ENCODE results near the gene THAP8. TPM values are rescaled to one million over a fixed set of nuclear protein-coding genes. Genes with fewer than 3 reads are reported as not detected.

The THAP8 gene
- total and polyA plus RNA-seq, 2 donors (not counting 3 experiments of a cell fraction or from before 2014, with no cell fraction given) = 2.9 to 6.6 TPM

DNA sequence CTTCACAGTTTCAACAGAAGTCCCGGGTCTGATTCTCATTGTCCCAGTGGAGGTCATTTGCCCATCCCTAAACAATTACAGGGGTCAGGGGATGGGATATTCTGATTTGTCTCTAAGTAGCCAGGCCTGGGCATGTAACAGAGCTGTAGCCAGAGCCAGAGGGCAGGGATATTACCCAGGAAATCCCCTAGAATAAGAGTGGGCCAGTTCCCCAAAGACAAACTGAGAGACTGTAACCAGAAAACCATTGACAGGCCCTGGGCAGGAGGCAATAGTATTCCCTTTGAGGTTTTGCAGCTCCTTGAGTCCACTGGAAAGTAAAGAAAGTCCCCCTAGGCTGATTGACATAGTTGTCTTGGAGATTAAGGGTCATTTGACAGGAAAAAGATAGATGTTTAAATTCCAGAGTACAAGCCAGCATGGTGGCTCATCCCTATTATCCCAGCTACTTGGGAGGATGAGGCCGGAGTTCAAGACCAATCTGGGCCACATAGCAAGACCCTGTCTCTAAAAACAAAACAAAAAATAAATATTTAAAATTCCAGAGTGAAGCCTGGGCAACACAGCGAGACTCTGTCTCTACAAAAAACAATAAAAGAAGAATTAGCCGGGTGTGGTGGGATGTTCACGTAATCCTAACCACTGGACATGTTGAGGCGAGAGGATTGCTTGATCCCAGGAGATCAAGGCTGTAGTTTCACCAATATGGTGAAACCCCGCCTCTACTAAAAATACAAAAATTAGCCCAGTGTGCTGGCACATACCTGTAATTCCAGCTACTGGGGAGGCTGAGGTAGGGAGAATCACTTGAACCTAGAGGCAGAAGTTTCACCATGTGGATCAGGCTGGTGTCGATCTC lies 60.9 kb downstream of the THAP8 start:
- dilution Hi-C loops (cut with MboI; ENCODE audit: extremely low pct_ligation_motif_present, low sequenced_read_pairs) = no loop called here
- no TSS peak for BruUV-seq (replicated peaks)
- no peak for FAIRE-seq

More for the DNA sequence above, 60.9 kb downstream of the THAP8 start:
- CTCF ChIA-PET = interaction anchor here (1.3 to 1.9 kb wide), 4 partner anchors 17 to 61 kb away, joined by 3 to 6 read pairs (median 5); partner anchors contain the start of genes ALKBH6 and THAP8
- H3K27ac ChIP-seq (ENCODE audit: insufficient read depth, low read depth, low read length) = no peak overlapping the region
- intact Hi-C loops (cut with micrococcal nuclease) = no loop called here
- H3K27me3 ChIP-seq (ENCODE audit: control insufficient read depth in 2 of 2, insufficient read depth in 2 of 2, low read length in 2 of 2) = peaks cover 0 to 2% of the 10 kb centered on the region in 2 experiments
- H3K9ac ChIP-seq (replicated peaks; ENCODE audit: extremely low read depth, insufficient read depth, low read length) = no peak overlapping the region
- no peak for DNase-seq (ENCODE audit: low read depth, low spot score)
- TF ChIP-seq MAX (IDR thresholded peaks at IDR 0.05; ENCODE audit: insufficient read depth, insufficient read length) = no peak
- no peak for TF ChIP-seq JUN (IDR thresholded peaks at IDR 0.05; ENCODE audit: borderline replicate concordance, insufficient read depth, insufficient read length, low read depth)
- peak; percentile 1 for TF ChIP-seq EZH2 (IDR thresholded peaks at IDR 0.05; ENCODE audit: borderline replicate concordance, low read depth, low read length, severe bottlenecking)
- no peak for TF ChIP-seq GATA2 (IDR thresholded peaks at IDR 0.05; ENCODE audit: insufficient read depth, insufficient read length, low read depth, low read length)
- TF ChIP-seq FOS (IDR thresholded peaks at IDR 0.05; ENCODE audit: borderline replicate concordance, insufficient read depth, low read length) = no peak
- TF ChIP-seq POLR2AphosphoS5 (IDR thresholded peaks at IDR 0.05; ENCODE audit: insufficient read depth, low read depth, low read length) = no peak
- TF ChIP-seq, protein P1, sequence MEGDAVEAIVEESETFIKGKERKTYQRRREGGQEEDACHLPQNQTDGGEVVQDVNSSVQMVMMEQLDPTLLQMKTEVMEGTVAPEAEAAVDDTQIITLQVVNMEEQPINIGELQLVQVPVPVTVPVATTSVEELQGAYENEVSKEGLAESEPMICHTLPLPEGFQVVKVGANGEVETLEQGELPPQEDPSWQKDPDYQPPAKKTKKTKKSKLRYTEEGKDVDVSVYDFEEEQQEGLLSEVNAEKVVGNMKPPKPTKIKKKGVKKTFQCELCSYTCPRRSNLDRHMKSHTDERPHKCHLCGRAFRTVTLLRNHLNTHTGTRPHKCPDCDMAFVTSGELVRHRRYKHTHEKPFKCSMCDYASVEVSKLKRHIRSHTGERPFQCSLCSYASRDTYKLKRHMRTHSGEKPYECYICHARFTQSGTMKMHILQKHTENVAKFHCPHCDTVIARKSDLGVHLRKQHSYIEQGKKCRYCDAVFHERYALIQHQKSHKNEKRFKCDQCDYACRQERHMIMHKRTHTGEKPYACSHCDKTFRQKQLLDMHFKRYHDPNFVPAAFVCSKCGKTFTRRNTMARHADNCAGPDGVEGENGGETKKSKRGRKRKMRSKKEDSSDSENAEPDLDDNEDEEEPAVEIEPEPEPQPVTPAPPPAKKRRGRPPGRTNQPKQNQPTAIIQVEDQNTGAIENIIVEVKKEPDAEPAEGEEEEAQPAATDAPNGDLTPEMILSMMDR (IDR thresholded peaks at IDR 0.05; ENCODE audit: extremely low read depth in 1 of 2, insufficient read depth in 1 of 2, low read depth in 1 of 2, low read length in 2 of 2) = no peak
- no peak for TF ChIP-seq MYC (IDR thresholded peaks at IDR 0.05; ENCODE audit: low read depth, low read length)
- no peak overlapping the region for H3K4me2 ChIP-seq (ENCODE audit: insufficient read depth, low read length)
- no peaks in the 10 kb centered on the region for H4K20me1 ChIP-seq (replicated peaks; ENCODE audit: control insufficient read depth, extremely low read depth, insufficient read depth, low read length)
- H3K4me1 ChIP-seq (ENCODE audit: control insufficient read depth, extremely low read depth, insufficient read depth, low read length) = peaks cover 10% of the 10 kb centered on the region
- H3K9me3 ChIP-seq (replicated peaks; ENCODE audit: control insufficient read depth, insufficient read depth, low read length) = no peaks in the 10 kb centered on the region
- no peaks in the 10 kb centered on the region for H3K36me3 ChIP-seq (ENCODE audit: control insufficient read depth in 2 of 2, extremely low read depth in 1 of 2, insufficient read depth in 2 of 2, low read length in 2 of 2)
- no peaks in the 10 kb centered on the region for H3K9me1 ChIP-seq (replicated peaks; ENCODE audit: control insufficient read depth, extremely low read depth, insufficient read depth, low read length)
- POLR2A ChIA-PET = no interaction called here
- peaks cover 2% of the 10 kb centered on the region for H3K79me2 ChIP-seq (ENCODE audit: control insufficient read depth, insufficient read depth, low read length)
- H2AFZ ChIP-seq (ENCODE audit: low read depth, low read length) = no peak overlapping the region
- H3K4me3 ChIP-seq (replicated peaks in 1 of 3; ENCODE audit: insufficient read depth in 1 of 3, low read depth in 1 of 3, low read length in 3 of 3) = no peak overlapping the region
